Transverse colon (tissue), 4 donors: ENCODE results near the gene CTSF.

ENCODE experiments used
- EP300 ChIP-seq: sonication (generic); formaldehyde crosslinking; IDR thresholded peaks from one replicate; pipeline ENCODE4 v1.6.1; 2017; ENCODE audit warnings: antibody characterized with exemption, low read depth
- POLR2A ChIP-seq: fragments of 450-650 bp; IDR thresholded peaks from one replicate; pipeline ENCODE4 v1.6.1; 2016; ENCODE audit warnings: antibody characterized with exemption, mild to moderate bottlenecking, moderate library complexity
- POLR2AphosphoS5 ChIP-seq, 3 donors: sonication (generic); formaldehyde crosslinking; IDR thresholded peaks; one replicate each; pipeline ENCODE4 v1.6.1; 2016; ENCODE audit warnings: antibody characterized with exemption in 3 of 3
- TF ChIP-seq, protein P1 (sequence below), 5 experiments: fragments of 200-600 bp in 3 of 5; fragments of 450-650 bp in 2 of 5; sonication (generic) in 3 of 5; IDR thresholded peaks; 1 replicate in 2 of 5; 2 replicates in 3 of 5; pipeline ENCODE4 v1.5.1; 2016 to 2017; ENCODE audit warnings: antibody characterized with exemption in 5 of 5, inconsistent platforms in 3 of 5, mild to moderate bottlenecking in 2 of 5, moderate library complexity in 1 of 5

DNA sequence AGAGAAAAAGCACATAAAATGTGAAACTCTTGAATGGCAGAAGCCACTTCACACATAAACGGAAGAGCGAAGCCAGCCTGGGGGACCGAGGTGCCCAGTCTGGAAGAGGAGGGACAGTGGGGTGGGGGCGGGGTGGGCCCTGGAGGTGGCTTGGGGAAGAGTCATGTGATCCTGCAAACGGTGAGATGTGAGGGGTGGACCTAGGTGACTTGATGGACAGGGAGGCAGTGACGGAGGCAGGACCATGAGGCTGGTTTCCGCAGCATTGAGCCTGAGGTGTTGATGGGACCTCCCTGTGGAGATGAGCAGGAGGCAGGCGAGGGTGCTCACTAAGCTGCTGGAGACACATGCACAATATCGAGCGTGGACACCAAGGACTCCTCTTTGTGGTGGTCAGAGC is 39.3 kb downstream of the CTSF start:
- TF ChIP-seq POLR2AphosphoS5 (IDR thresholded peaks at IDR 0.05) = no peak
- TF ChIP-seq, protein P1, sequence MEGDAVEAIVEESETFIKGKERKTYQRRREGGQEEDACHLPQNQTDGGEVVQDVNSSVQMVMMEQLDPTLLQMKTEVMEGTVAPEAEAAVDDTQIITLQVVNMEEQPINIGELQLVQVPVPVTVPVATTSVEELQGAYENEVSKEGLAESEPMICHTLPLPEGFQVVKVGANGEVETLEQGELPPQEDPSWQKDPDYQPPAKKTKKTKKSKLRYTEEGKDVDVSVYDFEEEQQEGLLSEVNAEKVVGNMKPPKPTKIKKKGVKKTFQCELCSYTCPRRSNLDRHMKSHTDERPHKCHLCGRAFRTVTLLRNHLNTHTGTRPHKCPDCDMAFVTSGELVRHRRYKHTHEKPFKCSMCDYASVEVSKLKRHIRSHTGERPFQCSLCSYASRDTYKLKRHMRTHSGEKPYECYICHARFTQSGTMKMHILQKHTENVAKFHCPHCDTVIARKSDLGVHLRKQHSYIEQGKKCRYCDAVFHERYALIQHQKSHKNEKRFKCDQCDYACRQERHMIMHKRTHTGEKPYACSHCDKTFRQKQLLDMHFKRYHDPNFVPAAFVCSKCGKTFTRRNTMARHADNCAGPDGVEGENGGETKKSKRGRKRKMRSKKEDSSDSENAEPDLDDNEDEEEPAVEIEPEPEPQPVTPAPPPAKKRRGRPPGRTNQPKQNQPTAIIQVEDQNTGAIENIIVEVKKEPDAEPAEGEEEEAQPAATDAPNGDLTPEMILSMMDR (IDR thresholded peaks at IDR 0.05) = no peak
- no peak for TF ChIP-seq POLR2A
- no peak for TF ChIP-seq EP300
